SU-DHL-6 (cell line): ENCODE data around the gene CACNA2D1.

ENCODE experiments used
- CTCF ChIP-seq: fragments of 200-600 bp; sonication (generic); IDR thresholded peaks from one replicate; pipeline ENCODE4 v1.5.1; 2017; ENCODE audit warnings: antibody characterized with exemption, mild to moderate bottlenecking, low read length, moderate library complexity; ENCODE audit not compliant: insufficient read depth, poor library complexity, severe bottlenecking
- EZH2phosphoT487 ChIP-seq: fragments of 200-600 bp; sonication (generic), shearing (Covaris generic); conservative IDR thresholded peaks from 2 replicates; pipeline ENCODE4 v1.6.1; 2018; ENCODE audit warnings: mild to moderate bottlenecking, antibody characterized with exemption, low read length, moderate library complexity, mixed read lengths

GRCh38 chr7:82468435-82468834 lies 24.9 kb upstream of the CACNA2D1 start:
- TF ChIP-seq CTCF (no peak), EZH2phosphoT487 (no peak)
